Vagina (tissue), 2 donors: ENCODE data around the gene SLMAP. TPM values are rescaled to one million over a fixed set of nuclear protein-coding genes. Genes with fewer than 3 reads are reported as not detected.

Experiments used
- DNase-seq, 2 donors: peaks; one replicate each; pipeline ENCODE4 v3.0.0-alpha.2; 2017; ENCODE audit errors: extremely low spot score in 2 of 2
- H3K27ac ChIP-seq: fragments of 200-600 bp; sonication (generic); one replicate; pipeline ENCODE4 v1.5.1; 2019
- H3K27me3 ChIP-seq: fragments of 200-600 bp; sonication (generic); one replicate; pipeline ENCODE4 v1.5.1; 2019
- H3K36me3 ChIP-seq, 2 donors: fragments of 200-600 bp; sonication (generic); one replicate each; pipeline ENCODE4 v1.5.1; 2017 to 2019
- H3K4me1 ChIP-seq: fragments of 200-600 bp; sonication (generic); one replicate; pipeline ENCODE4 v1.5.1; 2019
- H3K4me3 ChIP-seq, 2 donors: fragments of 200-600 bp; sonication (generic); 1 replicate in 1 of 2; 2 replicates in 1 of 2; pipeline ENCODE4 v1.5.1; 2016 to 2019
- H3K9me3 ChIP-seq: fragments of 200-600 bp; sonication (generic); one replicate; pipeline ENCODE4 v1.5.1; 2019
- CTCF ChIP-seq, 3 experiments: fragments of 450-650 bp in 2 of 3; fragments of 200-600 bp in 1 of 3; sonication (generic) in 1 of 3; IDR thresholded peaks; one replicate each; pipeline ENCODE4 v1.5.1; 2017 to 2019; ENCODE audit warnings: antibody characterized with exemption in 3 of 3, mild to moderate bottlenecking in 2 of 3, moderate library complexity in 2 of 3
- POLR2A ChIP-seq, 2 donors: fragments of 450-650 bp; IDR thresholded peaks; one replicate each; pipeline ENCODE4 v1.6.1; 2017; ENCODE audit warnings: antibody characterized with exemption in 2 of 2, mild to moderate bottlenecking in 2 of 2, moderate library complexity in 2 of 2
- POLR2AphosphoS5 ChIP-seq, 2 donors: sonication (generic); formaldehyde crosslinking; IDR thresholded peaks; one replicate each; pipeline ENCODE4 v1.9.0; 2017; ENCODE audit warnings: antibody characterized with exemption in 2 of 2, mild to moderate bottlenecking in 2 of 2, low read depth in 1 of 2; ENCODE audit not compliant: insufficient read depth in 1 of 2
- intact Hi-C: fragments of 100-400 bp; cut with DNase I; formaldehyde crosslinking; loops from one replicate; pipeline ENCODE4 v1.15.1; 2023
- total RNA-seq: library from RNA; depleted of rRNA; stranded (reverse); fragments of >200 nt; gene quantifications from one replicate; pipeline ENCODE4 v1.2.3, GENCODE V29; 2016

The SLMAP gene
- total RNA-seq, 1 donor from 2014 or later = 102 TPM

DNA sequence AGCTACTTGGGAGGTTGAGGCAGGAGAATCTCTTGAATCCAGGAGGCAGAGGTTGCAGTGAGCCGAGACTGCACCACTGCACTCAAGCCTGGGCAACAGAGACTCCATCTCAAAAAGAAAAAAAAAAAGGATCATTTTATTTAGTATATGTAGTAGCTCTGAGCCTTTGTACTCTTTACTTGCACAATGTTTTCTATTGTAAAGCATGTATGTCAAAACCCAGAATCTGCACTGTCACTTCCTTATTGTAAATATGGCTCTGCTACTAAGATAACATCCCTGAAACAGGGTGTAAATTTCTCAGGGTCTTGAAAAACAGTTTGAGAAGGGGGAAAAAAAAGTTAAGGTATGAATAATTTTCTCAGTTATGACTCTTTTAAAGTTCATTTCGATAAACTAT lies 35.1 kb downstream of the SLMAP start:
- Histone ChIP-seq H3K4me3 (no peak overlapping the region), H3K4me1 (peaks cover 24% of the 10 kb centered on the region), H3K27me3 (no peaks in the 10 kb centered on the region), H3K9me3 (no peaks in the 10 kb centered on the region), H3K27ac (no peak overlapping the region), H3K36me3 (no peaks in the 10 kb centered on the region)
- TF ChIP-seq POLR2AphosphoS5 (IDR thresholded peaks at IDR 0.05; ENCODE audit: insufficient read depth in 1 of 2, low read depth in 1 of 2) (no peak), POLR2A (IDR thresholded peaks at IDR 0.05) (no peak), CTCF (IDR thresholded peaks at IDR 0.05) (no peak)
- intact Hi-C loops = no loop called here
- DNase-seq = no peak

DNA sequence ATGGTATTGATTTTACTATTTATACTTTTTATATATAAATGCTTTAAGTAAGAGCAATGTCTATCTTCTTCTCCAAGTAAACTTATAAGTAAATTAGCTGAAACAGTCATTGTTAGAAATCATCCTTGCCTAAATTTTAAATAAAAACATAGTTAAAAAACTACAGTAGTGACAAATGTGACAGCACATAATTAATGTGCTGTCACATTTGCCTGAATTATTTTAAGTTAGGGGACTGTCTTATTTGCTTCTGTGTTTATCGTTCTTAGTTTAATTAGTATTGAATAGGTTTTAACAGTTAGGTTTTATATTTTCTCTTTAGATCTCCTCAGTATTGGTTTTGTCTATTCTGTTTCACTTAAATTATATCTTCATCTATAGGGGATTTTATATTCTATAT lies 36.1 kb downstream of the SLMAP start:
- no peak for DNase-seq

DNA sequence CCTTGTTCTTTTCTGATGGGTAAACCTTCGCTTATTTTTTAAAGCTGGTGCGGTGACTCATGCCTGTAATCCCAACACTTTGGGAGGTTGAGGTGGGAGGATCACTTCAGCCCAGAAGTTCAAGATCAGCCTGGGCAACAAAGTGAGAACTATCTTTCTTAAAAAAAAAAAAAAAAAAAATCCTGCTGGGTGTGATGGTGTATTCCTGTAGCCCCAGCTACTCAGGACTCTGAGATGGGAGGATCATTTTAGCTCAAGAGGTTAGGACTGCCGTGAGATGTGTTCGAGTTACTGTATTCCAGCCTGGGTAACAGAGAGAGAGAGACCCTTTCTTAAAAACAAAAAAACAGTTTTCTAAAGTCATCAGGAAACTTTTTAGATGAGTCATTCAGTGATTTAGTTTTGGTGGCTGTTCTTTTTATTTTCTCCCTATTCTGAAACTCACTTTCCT lies 37.7 kb downstream of the SLMAP start:
- DNase-seq = no peak
- TF ChIP-seq POLR2A (IDR thresholded peaks at IDR 0.05) (no peak), POLR2AphosphoS5 (IDR thresholded peaks at IDR 0.05; ENCODE audit: insufficient read depth in 1 of 2, low read depth in 1 of 2) (no peak), CTCF (IDR thresholded peaks at IDR 0.05) (no peak)
- Histone ChIP-seq H3K4me1 (peaks cover 25% of the 10 kb centered on the region), H3K4me3 (no peak overlapping the region), H3K9me3 (no peaks in the 10 kb centered on the region), H3K36me3 (no peaks in the 10 kb centered on the region), H3K27ac (no peak overlapping the region), H3K27me3 (no peaks in the 10 kb centered on the region)
- intact Hi-C loops = no loop called here

More for the DNA sequence above, 36.1 kb downstream of the SLMAP start:
- no peaks in the 10 kb centered on the region for H3K27me3 ChIP-seq
- no peaks in the 10 kb centered on the region for H3K9me3 ChIP-seq
- H3K4me1 ChIP-seq = peaks cover 25% of the 10 kb centered on the region
- intact Hi-C loops = no loop called here
- no peak overlapping the region for H3K4me3 ChIP-seq
- no peaks in the 10 kb centered on the region for H3K36me3 ChIP-seq
- no peak overlapping the region for H3K27ac ChIP-seq
- TF ChIP-seq POLR2AphosphoS5 (IDR thresholded peaks at IDR 0.05; ENCODE audit: insufficient read depth in 1 of 2, low read depth in 1 of 2) (no peak), CTCF (IDR thresholded peaks at IDR 0.05) (no peak), POLR2A (IDR thresholded peaks at IDR 0.05) (no peak)

- DNase-seq = no peak
- no peaks in the 10 kb centered on the region for H3K36me3 ChIP-seq
- peaks cover 32% of the 10 kb centered on the region for H3K4me1 ChIP-seq
Measured at GRCh38 chr3:57794501-57794900, 38.4 kb downstream of the SLMAP start.

More at GRCh38 chr3:57794501-57794900, 38.4 kb downstream of the SLMAP start:
- H3K27me3 ChIP-seq = no peaks in the 10 kb centered on the region
- no peak overlapping the region for H3K4me3 ChIP-seq
- no peak for TF ChIP-seq CTCF (IDR thresholded peaks at IDR 0.05)
- no peak for TF ChIP-seq POLR2AphosphoS5 (IDR thresholded peaks at IDR 0.05; ENCODE audit: insufficient read depth in 1 of 2, low read depth in 1 of 2)
- TF ChIP-seq POLR2A (IDR thresholded peaks at IDR 0.05) = no peak
- intact Hi-C loops = no loop called here
- no peaks in the 10 kb centered on the region for H3K9me3 ChIP-seq
- H3K27ac ChIP-seq = no peak overlapping the region
